Measurements from ENCODE around the gene ADAMTS18. TPM values are rescaled to one million over a fixed set of nuclear protein-coding genes. Genes with fewer than 3 reads are reported as not detected.
A peak's percentile ranks its signal among the peaks of the same experiment; 100 is the strongest.

ADAMTS18 gene
- total RNA-seq, 1 experiment from 2014 or later: not detected

DNA sequence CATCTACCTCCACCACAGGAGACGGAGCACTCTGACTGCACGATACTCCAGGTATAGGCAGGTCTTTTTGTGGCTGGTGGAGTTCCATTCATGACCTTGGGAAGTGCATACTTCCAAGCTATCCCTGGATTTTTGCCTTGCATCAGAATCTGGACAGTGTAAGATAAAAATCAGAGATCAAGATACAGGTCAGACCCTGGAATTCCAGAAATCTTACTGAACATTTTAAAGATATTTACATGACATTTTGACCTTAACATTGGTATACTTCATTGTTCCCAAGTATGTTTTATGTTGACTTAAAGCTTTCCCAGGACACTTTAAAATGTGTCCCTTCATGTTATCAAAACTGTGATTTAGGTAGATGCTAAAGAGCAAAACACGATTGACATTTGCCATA is 134.6 kb downstream of the ADAMTS18 start:
- Histone ChIP-seq H4K20me1 (ENCODE audit: insufficient read depth) (no peaks in the 10 kb centered on the region), H3K9me2 (ENCODE audit: insufficient read depth) (no peaks in the 10 kb centered on the region), H3K27ac (no peak overlapping the region), H3F3A (ENCODE audit: insufficient read depth, low read depth) (peaks cover 26% of the 10 kb centered on the region), H3K9me3 (ENCODE audit: insufficient read depth, low read depth) (no peaks in the 10 kb centered on the region), H3K36me3 (ENCODE audit: low read depth) (no peaks in the 10 kb centered on the region), H2AFZ (no peak overlapping the region), H3K4me2 (no peak overlapping the region), H3K4me3 (no peak overlapping the region), H3K79me2 (ENCODE audit: low read depth) (no peaks in the 10 kb centered on the region), H3K27me3 (ENCODE audit: insufficient read depth, low read depth) (no peaks in the 10 kb centered on the region), H3K4me1 (replicated peaks; ENCODE audit: insufficient read depth) (peaks cover 37% of the 10 kb centered on the region)
- ChIA-PET CTCF (no interaction called here), POLR2A (ENCODE audit: unreplicated experiment) (no interaction called here)
- TF ChIP-seq CTCF (conservative IDR thresholded peaks at IDR 0.05) (no peak), EZH2 (IDR thresholded peaks at IDR 0.05; ENCODE audit: low read depth) (no peak)
- DNase-seq: peak in 1 of 2 experiments; percentile 40
- intact Hi-C loops (cut with micrococcal nuclease; ENCODE audit: unreplicated experiment): no loop called here
- no TSS peak for BruUV-seq (replicated peaks)

DNA sequence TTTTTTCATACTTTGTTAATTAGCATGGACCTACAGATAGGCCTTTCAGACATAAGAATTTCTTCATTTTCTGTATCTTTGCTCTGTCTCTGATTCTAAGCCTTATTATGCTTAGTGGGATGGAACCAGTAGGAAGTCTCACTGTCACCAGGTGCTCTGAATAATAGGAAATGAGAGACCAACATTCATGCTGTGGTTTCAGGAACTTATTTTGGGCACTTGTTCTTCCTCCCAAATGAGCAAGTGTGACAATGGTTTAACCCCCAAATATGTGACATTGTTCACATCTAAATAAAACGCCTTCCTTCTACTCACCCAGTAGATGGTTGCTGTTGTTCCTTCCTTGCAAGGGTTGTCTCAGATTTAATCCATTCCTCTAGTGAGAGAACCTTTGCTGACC is 135.4 kb downstream of the ADAMTS18 start:
- CTCF ChIA-PET: no interaction called here
- Histone ChIP-seq H3K4me3 (no peak overlapping the region), H3K36me3 (ENCODE audit: low read depth) (no peaks in the 10 kb centered on the region), H3K4me1 (replicated peaks; ENCODE audit: insufficient read depth) (peaks cover 37% of the 10 kb centered on the region), H3K79me2 (ENCODE audit: low read depth) (no peaks in the 10 kb centered on the region), H3K9me2 (ENCODE audit: insufficient read depth) (no peaks in the 10 kb centered on the region), H3K27ac (peak overlapping the region; percentile 21; the same call in 1 of the 2 replicates), H3K4me2 (peak overlapping the region; percentile 18; the same call in 1 of the 2 replicates), H3K9me3 (ENCODE audit: insufficient read depth, low read depth) (no peaks in the 10 kb centered on the region), H3K27me3 (ENCODE audit: insufficient read depth, low read depth) (no peaks in the 10 kb centered on the region), H3F3A (ENCODE audit: insufficient read depth, low read depth) (peaks cover 26% of the 10 kb centered on the region), H2AFZ (no peak overlapping the region), H4K20me1 (ENCODE audit: insufficient read depth) (no peaks in the 10 kb centered on the region)
- BruUV-seq (replicated peaks): no TSS peak
- DNase-seq: no peak
- no peak for TF ChIP-seq CTCF (conservative IDR thresholded peaks at IDR 0.05)
- POLR2A ChIA-PET (ENCODE audit: unreplicated experiment): no interaction called here
- intact Hi-C loops (cut with micrococcal nuclease; ENCODE audit: unreplicated experiment): no loop called here

- no peaks in the 10 kb centered on the region for H4K20me1 ChIP-seq (ENCODE audit: insufficient read depth)
- POLR2A ChIA-PET (ENCODE audit: unreplicated experiment): interaction anchor here (0.7 kb wide), 1 partner anchor 85 kb away, joined by 3 read pairs; no protein-coding TSS in a partner anchor
- intact Hi-C loops (cut with micrococcal nuclease; ENCODE audit: unreplicated experiment): no loop called here
- DNase-seq: peak; percentile 41 to 91
- CTCF ChIA-PET: no interaction called here
- H3K4me2 ChIP-seq: peak overlapping the region; percentile 57
- H3K9me2 ChIP-seq (ENCODE audit: insufficient read depth): no peaks in the 10 kb centered on the region
- no peaks in the 10 kb centered on the region for H3K79me2 ChIP-seq (ENCODE audit: low read depth)
- H3K9me3 ChIP-seq (ENCODE audit: insufficient read depth, low read depth): no peaks in the 10 kb centered on the region
- no peaks in the 10 kb centered on the region for H3K27me3 ChIP-seq (ENCODE audit: insufficient read depth, low read depth)
- H3K27ac ChIP-seq: peak overlapping the region; percentile 67
- H3K4me3 ChIP-seq: peak overlapping the region; percentile 12; the same call in 1 of the 2 replicates
- no peak overlapping the region for H2AFZ ChIP-seq
- peaks cover 37% of the 10 kb centered on the region for H3K4me1 ChIP-seq (replicated peaks; ENCODE audit: insufficient read depth)
- H3F3A ChIP-seq (ENCODE audit: insufficient read depth, low read depth): peaks cover 26% of the 10 kb centered on the region
- TF ChIP-seq CTCF (conservative IDR thresholded peaks at IDR 0.05) (no peak), EZH2 (IDR thresholded peaks at IDR 0.05; ENCODE audit: low read depth) (no peak)
- no TSS peak for BruUV-seq (replicated peaks)
- H3K36me3 ChIP-seq (ENCODE audit: low read depth): no peaks in the 10 kb centered on the region
These were observed 136.1 kb downstream of the ADAMTS18 start for GRCh38 chr16:77298418-77299360.
